KMS-11 (cell line): Measurements from ENCODE around the gene MSL1.

Experiments used
- H2AFZ ChIP-seq: fragments of 200-600 bp; sonication (generic); 2 replicates; pipeline ENCODE4 v1.6.1; 2016; ENCODE audit warnings: antibody characterized with exemption, mixed run types, low read depth
- H3K27ac ChIP-seq: fragments of 200-600 bp; sonication (generic); 2 replicates; pipeline ENCODE4 v1.6.1; 2016; ENCODE audit warnings: mild to moderate bottlenecking, mixed run types
- H3K27me3 ChIP-seq: fragments of 200-600 bp; sonication (generic); 2 replicates; pipeline ENCODE4 v1.6.1; 2017; ENCODE audit warnings: mild to moderate bottlenecking, low read depth, mixed run types, moderate library complexity; ENCODE audit not compliant: insufficient read depth
- H3K36me3 ChIP-seq: fragments of 200-600 bp; sonication (generic); 2 replicates; pipeline ENCODE4 v1.6.1; 2017; ENCODE audit warnings: mild to moderate bottlenecking, mixed run types; ENCODE audit not compliant: insufficient read depth
- H3K4me1 ChIP-seq: fragments of 200-600 bp; sonication (generic); 2 replicates; pipeline ENCODE4 v1.6.1; 2016; ENCODE audit warnings: mild to moderate bottlenecking, low read depth, mixed run types; ENCODE audit not compliant: poor library complexity, severe bottlenecking
- H3K4me2 ChIP-seq: fragments of 200-600 bp; sonication (generic); 2 replicates; pipeline ENCODE4 v1.7.0; 2016; ENCODE audit warnings: mild to moderate bottlenecking, mixed run types
- H3K4me3 ChIP-seq: fragments of 200-600 bp; sonication (generic); IDR thresholded peaks from 2 replicates; pipeline ENCODE4 v1.6.1; 2017; ENCODE audit warnings: low read depth, low read length, mixed read lengths; ENCODE audit not compliant: insufficient read depth
- H3K79me2 ChIP-seq: fragments of 200-600 bp; sonication (generic); 2 replicates; pipeline ENCODE4 v1.6.1; 2016; ENCODE audit warnings: low read depth, mixed run types; ENCODE audit not compliant: insufficient read depth
- H3K9ac ChIP-seq: fragments of 200-600 bp; sonication (generic); 2 replicates; pipeline ENCODE4 v1.6.1; 2016; ENCODE audit warnings: mild to moderate bottlenecking, mixed run types
- H4K20me1 ChIP-seq: fragments of 200-600 bp; sonication (generic); 2 replicates; pipeline ENCODE4 v1.6.1; 2016; ENCODE audit warnings: mild to moderate bottlenecking, mixed run types; ENCODE audit not compliant: insufficient read depth
- TF ChIP-seq, protein P1 (sequence below): fragments of 200-600 bp; sonication (generic); conservative IDR thresholded peaks from 2 replicates; pipeline ENCODE4 v1.6.1; 2017; ENCODE audit warnings: low read depth, mild to moderate bottlenecking, antibody characterized with exemption, low read length, moderate library complexity, mixed read lengths

MSL1 gene

DNA sequence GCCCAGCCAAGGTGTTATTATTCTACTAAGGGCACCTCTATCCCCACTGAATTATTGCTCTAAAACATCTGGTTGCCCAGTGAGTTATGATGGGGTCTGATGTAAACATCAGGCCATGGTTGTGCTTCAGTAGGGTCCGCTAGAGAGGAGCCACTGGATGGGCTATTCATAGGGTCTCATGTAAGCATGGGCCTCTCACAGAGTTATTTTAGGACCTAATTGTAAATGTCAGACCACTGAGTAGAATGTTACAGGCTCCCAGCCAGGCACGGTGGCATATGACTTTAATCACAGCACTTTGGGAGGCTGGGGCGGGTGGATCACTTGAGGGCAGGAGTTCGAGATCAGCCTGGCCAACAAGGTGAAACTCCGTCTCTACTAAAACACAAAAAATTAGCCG, 60.8 kb downstream of the MSL1 start:
- TF ChIP-seq, protein P1, sequence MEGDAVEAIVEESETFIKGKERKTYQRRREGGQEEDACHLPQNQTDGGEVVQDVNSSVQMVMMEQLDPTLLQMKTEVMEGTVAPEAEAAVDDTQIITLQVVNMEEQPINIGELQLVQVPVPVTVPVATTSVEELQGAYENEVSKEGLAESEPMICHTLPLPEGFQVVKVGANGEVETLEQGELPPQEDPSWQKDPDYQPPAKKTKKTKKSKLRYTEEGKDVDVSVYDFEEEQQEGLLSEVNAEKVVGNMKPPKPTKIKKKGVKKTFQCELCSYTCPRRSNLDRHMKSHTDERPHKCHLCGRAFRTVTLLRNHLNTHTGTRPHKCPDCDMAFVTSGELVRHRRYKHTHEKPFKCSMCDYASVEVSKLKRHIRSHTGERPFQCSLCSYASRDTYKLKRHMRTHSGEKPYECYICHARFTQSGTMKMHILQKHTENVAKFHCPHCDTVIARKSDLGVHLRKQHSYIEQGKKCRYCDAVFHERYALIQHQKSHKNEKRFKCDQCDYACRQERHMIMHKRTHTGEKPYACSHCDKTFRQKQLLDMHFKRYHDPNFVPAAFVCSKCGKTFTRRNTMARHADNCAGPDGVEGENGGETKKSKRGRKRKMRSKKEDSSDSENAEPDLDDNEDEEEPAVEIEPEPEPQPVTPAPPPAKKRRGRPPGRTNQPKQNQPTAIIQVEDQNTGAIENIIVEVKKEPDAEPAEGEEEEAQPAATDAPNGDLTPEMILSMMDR = no peak
- H3K9ac ChIP-seq = no peak overlapping the region
- H3K4me1 ChIP-seq = peaks cover 1% of the 10 kb centered on the region
- H3K79me2 ChIP-seq = no peaks in the 10 kb centered on the region
- H3K36me3 ChIP-seq = no peaks in the 10 kb centered on the region
- no peaks in the 10 kb centered on the region for H3K27me3 ChIP-seq
- H3K27ac ChIP-seq = no peak overlapping the region
- no peaks in the 10 kb centered on the region for H4K20me1 ChIP-seq
- H3K4me2 ChIP-seq = no peak overlapping the region
- H3K4me3 ChIP-seq = no peak overlapping the region
- no peak overlapping the region for H2AFZ ChIP-seq
